Measurements from ENCODE around the gene KDM4B.

The KDM4B gene

DNA sequence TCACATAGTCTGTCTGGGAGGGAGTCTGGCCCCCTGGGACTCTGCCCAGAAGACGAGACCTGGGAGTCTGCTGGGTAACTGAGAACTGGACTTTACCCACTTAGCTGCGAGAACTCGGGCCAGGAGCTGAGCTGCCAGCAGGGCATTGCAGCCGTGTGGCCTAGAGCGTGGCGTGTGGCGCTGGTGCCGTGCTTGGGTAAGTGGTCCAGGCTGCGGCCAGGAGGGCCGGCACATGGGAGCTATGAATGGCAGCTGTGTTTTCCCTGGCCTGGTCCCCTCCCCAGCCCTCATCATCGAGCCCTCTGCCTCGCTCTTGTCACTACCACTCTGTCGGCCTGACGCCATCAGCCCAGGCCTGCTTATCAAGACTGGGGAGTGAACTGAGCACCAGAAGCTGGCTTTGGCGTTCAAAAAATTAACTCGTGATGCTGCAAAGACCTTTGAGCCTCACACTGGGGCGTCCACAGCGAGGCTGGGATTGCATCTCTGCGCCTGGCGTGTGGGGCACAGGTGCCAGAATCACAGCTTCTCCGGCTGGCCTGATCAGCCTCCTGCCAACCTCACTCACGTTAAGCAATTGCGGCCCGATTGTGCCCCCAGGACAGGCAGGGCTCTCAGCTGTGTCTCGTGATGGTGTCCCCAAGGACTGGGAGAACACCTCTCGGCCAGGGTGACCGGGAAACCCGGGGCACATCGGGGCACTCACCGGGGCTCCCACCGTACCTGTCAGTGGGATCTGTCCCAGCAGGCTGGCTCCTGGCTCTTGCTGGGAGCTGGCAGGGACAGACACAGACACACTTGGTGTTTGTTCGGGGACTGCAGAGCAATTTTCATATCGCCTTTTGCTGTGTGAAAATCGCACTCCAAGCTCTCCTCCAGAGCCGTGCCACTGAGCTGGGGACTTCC lies 85.9 kb downstream of the KDM4B start:
- TF ChIP-seq, protein P1, sequence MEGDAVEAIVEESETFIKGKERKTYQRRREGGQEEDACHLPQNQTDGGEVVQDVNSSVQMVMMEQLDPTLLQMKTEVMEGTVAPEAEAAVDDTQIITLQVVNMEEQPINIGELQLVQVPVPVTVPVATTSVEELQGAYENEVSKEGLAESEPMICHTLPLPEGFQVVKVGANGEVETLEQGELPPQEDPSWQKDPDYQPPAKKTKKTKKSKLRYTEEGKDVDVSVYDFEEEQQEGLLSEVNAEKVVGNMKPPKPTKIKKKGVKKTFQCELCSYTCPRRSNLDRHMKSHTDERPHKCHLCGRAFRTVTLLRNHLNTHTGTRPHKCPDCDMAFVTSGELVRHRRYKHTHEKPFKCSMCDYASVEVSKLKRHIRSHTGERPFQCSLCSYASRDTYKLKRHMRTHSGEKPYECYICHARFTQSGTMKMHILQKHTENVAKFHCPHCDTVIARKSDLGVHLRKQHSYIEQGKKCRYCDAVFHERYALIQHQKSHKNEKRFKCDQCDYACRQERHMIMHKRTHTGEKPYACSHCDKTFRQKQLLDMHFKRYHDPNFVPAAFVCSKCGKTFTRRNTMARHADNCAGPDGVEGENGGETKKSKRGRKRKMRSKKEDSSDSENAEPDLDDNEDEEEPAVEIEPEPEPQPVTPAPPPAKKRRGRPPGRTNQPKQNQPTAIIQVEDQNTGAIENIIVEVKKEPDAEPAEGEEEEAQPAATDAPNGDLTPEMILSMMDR (IDR thresholded peaks at IDR 0.05; ENCODE audit: low read depth, low read length) = no peak
- H3K4me3 ChIP-seq (ENCODE audit: low read depth, low read length) = no peak overlapping the region

DNA sequence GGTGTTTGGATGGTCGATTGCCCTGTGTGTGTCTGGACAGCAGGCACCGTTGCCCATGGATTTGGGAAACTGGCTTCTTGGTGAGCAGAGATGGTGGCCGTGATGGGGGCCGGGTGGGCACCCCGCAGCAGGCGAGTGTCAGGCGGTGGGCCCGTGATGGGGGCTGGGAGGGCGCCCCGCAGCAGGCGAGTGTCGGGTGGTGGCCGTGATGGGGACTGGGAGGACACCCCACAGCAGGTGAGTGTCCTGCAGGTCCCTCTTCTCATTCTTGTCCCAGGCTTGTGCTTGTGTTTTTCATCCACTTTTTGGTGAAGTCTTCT lies 86.5 kb downstream of the KDM4B start:
- TF ChIP-seq, protein P1 (IDR thresholded peaks at IDR 0.05; ENCODE audit: low read depth, low read length) = no peak
- H3K4me3 ChIP-seq (ENCODE audit: low read depth, low read length) = no peak overlapping the region

DNA sequence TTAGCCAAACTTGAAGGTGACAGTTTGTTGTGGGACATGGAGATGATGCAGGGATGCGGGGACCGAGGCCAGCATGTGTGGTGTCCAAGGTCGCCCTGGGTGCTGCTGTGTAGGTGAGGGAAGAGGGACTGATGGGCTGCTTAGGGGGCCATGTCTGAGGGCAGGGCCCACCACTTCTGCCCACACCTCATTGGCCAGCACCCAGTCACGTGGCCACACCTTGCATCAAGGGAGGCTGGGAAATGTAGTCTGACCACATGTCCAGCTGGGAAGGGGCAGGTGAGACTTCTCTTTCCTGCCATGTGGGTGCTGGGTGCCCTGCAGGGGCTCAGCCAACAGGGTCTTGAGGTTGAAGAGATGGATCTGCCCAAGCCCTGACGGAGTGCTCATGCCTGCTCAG lies 88.9 kb downstream of the KDM4B start:
- no peak overlapping the region for H3K4me3 ChIP-seq (ENCODE audit: low read depth, low read length)
- TF ChIP-seq, protein P1 (IDR thresholded peaks at IDR 0.05; ENCODE audit: low read depth, low read length) = no peak

DNA sequence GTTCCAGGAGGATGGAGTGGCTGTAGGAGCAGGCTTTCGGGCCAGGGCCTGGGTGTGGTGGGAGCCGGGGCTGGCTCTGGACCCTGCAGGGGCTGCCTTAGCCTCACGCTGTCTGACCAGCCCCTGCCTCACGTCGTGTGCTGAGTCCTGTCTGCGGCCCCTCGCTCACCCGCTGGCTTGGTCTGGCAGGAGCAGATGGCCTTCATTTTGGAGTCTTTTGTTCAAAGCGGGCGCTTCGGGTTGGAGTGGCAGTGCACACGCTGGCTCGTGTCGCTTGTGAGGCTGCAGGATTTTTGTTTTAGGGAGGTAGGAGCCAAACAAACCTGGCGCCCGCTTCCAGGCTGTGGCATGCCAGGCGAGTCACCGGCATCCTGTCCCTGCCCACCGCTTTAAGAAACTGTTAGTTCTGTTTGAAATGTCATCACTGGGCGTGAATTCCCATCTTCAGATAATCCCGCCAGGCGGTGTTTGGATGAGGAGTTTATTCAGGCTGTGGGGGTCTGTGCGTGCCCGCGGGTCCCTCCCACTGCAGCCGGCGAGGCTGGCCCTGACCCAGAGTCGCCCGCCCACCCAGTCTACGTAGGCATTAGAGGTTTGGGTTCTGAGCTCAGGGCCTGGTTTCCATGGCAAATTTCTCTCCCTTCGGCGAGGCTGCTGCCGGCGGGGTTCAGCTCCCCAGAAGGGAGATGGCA lies 89.8 kb downstream of the KDM4B start:
- H3K4me3 ChIP-seq (ENCODE audit: low read depth, low read length) = no peak overlapping the region
- TF ChIP-seq, protein P1 (IDR thresholded peaks at IDR 0.05; ENCODE audit: low read depth, low read length) = no peak

DNA sequence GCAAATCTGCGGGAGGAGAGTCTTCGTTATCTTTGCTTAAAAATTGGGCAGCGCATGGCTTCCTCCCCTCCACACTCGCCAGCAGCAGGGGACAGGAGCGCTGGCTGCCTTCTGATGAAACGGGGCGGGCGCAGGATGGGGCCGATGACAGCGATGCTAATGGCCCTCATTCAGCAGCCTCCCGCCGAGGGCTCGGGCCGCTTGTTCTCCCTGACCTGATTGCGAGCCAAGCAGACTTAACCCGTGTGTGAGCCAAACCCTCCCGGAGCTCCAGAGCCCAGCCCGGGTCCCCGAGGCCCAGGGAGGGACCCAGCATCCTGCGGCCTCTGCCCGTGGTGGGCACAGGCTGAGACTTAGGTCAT lies 90.3 kb downstream of the KDM4B start:
- H3K4me3 ChIP-seq (ENCODE audit: low read depth, low read length) = no peak overlapping the region
- TF ChIP-seq, protein P1 (IDR thresholded peaks at IDR 0.05; ENCODE audit: low read depth, low read length) = no peak

DNA sequence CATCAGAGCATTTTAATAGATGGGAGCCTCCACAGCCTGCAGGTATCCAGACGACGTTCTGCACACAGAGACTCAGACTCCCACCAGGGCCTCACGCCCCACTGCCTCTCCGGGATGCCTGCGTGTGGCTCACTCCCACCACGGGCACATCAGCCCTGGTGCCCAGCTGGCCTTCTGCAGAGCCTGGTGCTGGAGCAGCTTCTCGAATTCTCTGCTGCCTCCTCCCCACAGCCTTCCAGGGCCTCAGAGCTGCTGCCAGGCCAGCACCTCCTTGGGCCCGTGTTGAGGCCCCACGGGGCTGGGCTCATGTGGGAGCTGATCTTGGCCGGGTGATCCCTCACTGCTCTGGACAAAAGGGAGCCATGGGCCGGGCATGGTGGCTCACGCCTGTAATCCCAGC lies 90.9 kb downstream of the KDM4B start:
- TF ChIP-seq, protein P1 (IDR thresholded peaks at IDR 0.05; ENCODE audit: low read depth, low read length) = no peak
- H3K4me3 ChIP-seq (ENCODE audit: low read depth, low read length) = no peak overlapping the region

DNA sequence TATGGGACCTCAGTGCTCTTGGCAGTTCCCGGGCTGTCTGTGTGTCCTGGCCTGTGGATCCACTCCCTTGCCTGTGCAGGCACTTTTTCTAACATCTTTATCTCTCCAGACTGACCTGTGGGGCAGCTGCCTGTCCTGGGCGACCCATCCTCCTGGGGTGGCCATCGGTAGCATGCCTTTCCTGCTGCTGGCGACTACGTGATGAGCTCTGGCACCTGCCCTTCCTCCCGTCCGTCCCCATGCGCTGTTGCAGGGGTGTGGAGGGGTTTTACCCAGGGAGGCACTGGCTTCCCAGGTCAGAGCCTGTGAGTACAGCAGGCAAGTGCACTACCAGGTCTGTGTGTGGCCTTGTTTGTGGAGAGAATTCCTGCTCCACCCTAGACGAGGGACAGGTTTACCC lies 93.3 kb downstream of the KDM4B start:
- H3K4me3 ChIP-seq (ENCODE audit: low read depth, low read length) = no peak overlapping the region
- TF ChIP-seq, protein P1 (IDR thresholded peaks at IDR 0.05; ENCODE audit: low read depth, low read length) = no peak

All from WI38 (cell line).